Measurements from ENCODE around the gene PPIC. TPM values are rescaled to one million over a fixed set of nuclear protein-coding genes. Genes with fewer than 3 reads are reported as not detected.
"Not testable (repeated sequence)": the region's sequence is repeated elsewhere in the genome, so short reads cannot be mapped to it uniquely, and the experiment has no call there.

PPIC gene
- total RNA-seq, 1 donor from 2014 or later, result not detected

GRCh38 chr5:122978068-122978467 is 58.5 kb downstream of the PPIC start:
- no peak for DNase-seq
- POLR2A ChIA-PET, result no interaction called here
- H3K27ac Mint-ChIP-seq, result no peak overlapping the region
- H3K4me3 Mint-ChIP-seq, result no peak overlapping the region
- intact Hi-C loops (cut with micrococcal nuclease), result no loop called here
- TF ChIP-seq, protein P1, sequence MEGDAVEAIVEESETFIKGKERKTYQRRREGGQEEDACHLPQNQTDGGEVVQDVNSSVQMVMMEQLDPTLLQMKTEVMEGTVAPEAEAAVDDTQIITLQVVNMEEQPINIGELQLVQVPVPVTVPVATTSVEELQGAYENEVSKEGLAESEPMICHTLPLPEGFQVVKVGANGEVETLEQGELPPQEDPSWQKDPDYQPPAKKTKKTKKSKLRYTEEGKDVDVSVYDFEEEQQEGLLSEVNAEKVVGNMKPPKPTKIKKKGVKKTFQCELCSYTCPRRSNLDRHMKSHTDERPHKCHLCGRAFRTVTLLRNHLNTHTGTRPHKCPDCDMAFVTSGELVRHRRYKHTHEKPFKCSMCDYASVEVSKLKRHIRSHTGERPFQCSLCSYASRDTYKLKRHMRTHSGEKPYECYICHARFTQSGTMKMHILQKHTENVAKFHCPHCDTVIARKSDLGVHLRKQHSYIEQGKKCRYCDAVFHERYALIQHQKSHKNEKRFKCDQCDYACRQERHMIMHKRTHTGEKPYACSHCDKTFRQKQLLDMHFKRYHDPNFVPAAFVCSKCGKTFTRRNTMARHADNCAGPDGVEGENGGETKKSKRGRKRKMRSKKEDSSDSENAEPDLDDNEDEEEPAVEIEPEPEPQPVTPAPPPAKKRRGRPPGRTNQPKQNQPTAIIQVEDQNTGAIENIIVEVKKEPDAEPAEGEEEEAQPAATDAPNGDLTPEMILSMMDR (IDR thresholded peaks at IDR 0.05), result no peak
- CTCF ChIA-PET, result no interaction called here
- H3K9me3 Mint-ChIP-seq, result no peaks in the 10 kb centered on the region
- no peaks in the 10 kb centered on the region for H3K36me3 Mint-ChIP-seq (ENCODE audit: low read depth)
- ATAC-seq (ENCODE audit: low read depth), result no peak
- H3K4me1 Mint-ChIP-seq, result no peaks in the 10 kb centered on the region
- no peaks in the 10 kb centered on the region for H3K27me3 Mint-ChIP-seq

DNA sequence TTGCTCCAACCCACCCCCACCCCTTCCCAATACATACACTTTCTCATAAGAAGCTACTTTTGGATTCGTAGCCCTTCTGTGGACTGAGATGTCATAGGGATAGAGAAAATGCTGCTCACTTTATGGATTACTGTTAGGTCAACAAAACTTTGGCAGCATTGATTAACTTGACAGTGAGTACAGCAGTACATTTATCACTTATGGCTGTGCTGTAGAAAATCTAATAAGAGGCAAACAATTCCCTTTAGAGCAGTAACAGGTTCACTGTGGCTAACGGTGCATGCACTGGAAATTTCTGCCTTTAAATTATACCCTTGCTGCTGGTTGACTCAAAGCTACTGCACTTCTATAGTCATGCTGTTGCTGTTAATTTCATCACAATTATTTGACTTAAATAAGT is 59.2 kb downstream of the PPIC start:
- intact Hi-C loops (cut with micrococcal nuclease), result no loop called here
- no peak for ATAC-seq (ENCODE audit: low read depth)
- no peak overlapping the region for H3K4me3 Mint-ChIP-seq
- H3K36me3 Mint-ChIP-seq (ENCODE audit: low read depth), result no peaks in the 10 kb centered on the region
- H3K27ac Mint-ChIP-seq, result no peak overlapping the region
- TF ChIP-seq, protein P1 (IDR thresholded peaks at IDR 0.05), result no peak
- no peaks in the 10 kb centered on the region for H3K27me3 Mint-ChIP-seq
- H3K9me3 Mint-ChIP-seq, result no peaks in the 10 kb centered on the region
- POLR2A ChIA-PET, result no interaction called here
- H3K4me1 Mint-ChIP-seq, result no peaks in the 10 kb centered on the region
- CTCF ChIA-PET, result no interaction called here
- no peak for DNase-seq

- H3K27me3 Mint-ChIP-seq; DNase-seq; H3K4me3 Mint-ChIP-seq; ATAC-seq (ENCODE audit: low read depth); intact Hi-C loops (cut with micrococcal nuclease); H3K36me3 Mint-ChIP-seq (ENCODE audit: low read depth); H3K27ac Mint-ChIP-seq; POLR2A ChIA-PET; CTCF ChIA-PET; H3K4me1 Mint-ChIP-seq; H3K9me3 Mint-ChIP-seq: not testable (repeated sequence)
Observed at GRCh38 chr5:122974251-122974650, 62.3 kb downstream of the PPIC start.

- POLR2A ChIA-PET; H3K36me3 Mint-ChIP-seq (ENCODE audit: low read depth); H3K4me3 Mint-ChIP-seq; H3K4me1 Mint-ChIP-seq; DNase-seq; H3K27me3 Mint-ChIP-seq; intact Hi-C loops (cut with micrococcal nuclease); H3K27ac Mint-ChIP-seq; H3K9me3 Mint-ChIP-seq; CTCF ChIA-PET; ATAC-seq (ENCODE audit: low read depth): not testable (repeated sequence)
Observed at GRCh38 chr5:122973759-122974158, 62.8 kb downstream of the PPIC start.

Other genes with a start within 250 kb of the PPIC start
- 8.2 and 8.5 TPM in 2 replicates for gene SNX24, start 191.1 kb downstream of the PPIC start, total RNA-seq
- not detected in 2 replicates for gene PRDM6, start 52.5 kb upstream of the PPIC start, total RNA-seq